ENCODE measurements around the gene KRT38. TPM values are rescaled to one million over a fixed set of nuclear protein-coding genes. Genes with fewer than 3 reads are reported as not detected.

KRT38 gene
- total RNA-seq, 1 donor from 2014 or later, result not detected

- ATAC-seq, result no peak
- intact Hi-C loops (cut with DNase I), result loop anchor here (10.0 kb wide), 1 partner anchor 162 kb away; the partner anchor contains the start of genes KRTAP16-1 and KRTAP29-1
- DNase-seq (ENCODE audit: missing footprints), result no peak
These were observed 26.2 kb upstream of the KRT38 start, which contains the start of gene KRT32 for GRCh38 chr17:41466988-41467387. Gene KRT32 (minus strand): TSS chr17:41467386. CDS start chr17:41467325, 61 bp downstream.

GRCh38 chr17:41464682-41465081 is 23.9 kb upstream of the KRT38 start:
- ATAC-seq (peak; percentile 93), DNase-seq (ENCODE audit: missing footprints) (no peak)
- intact Hi-C loops (cut with DNase I), result loop anchor here (10.0 kb wide), 1 partner anchor 160 kb away; the partner anchor contains the start of genes KRTAP16-1 and KRTAP29-1

GRCh38 chr17:41464173-41464572 is 23.4 kb upstream of the KRT38 start:
- intact Hi-C loops (cut with DNase I), result loop anchor here (10.0 kb wide), 1 partner anchor 159 kb away; the partner anchor contains the start of genes KRTAP16-1 and KRTAP29-1
- no peak for DNase-seq (ENCODE audit: missing footprints)
- no peak for ATAC-seq

- intact Hi-C loops (cut with DNase I), result loop anchor here (10.0 kb wide), 1 partner anchor 159 kb away; the partner anchor contains the start of genes KRTAP16-1 and KRTAP29-1
- ATAC-seq (no peak), DNase-seq (ENCODE audit: missing footprints) (no peak)
These were observed 23.0 kb upstream of the KRT38 start for GRCh38 chr17:41463746-41464145.

GRCh38 chr17:41462705-41463104 is 21.9 kb upstream of the KRT38 start:
- DNase-seq (ENCODE audit: missing footprints) (no peak), ATAC-seq (no peak)
- intact Hi-C loops (cut with DNase I), result loop anchor here (10.0 kb wide), 1 partner anchor 158 kb away; the partner anchor contains the start of genes KRTAP16-1 and KRTAP29-1

- ATAC-seq, result no peak
- DNase-seq (ENCODE audit: missing footprints), result no peak
- intact Hi-C loops (cut with DNase I), result no loop called here
These were observed 16.9 kb upstream of the KRT38 start for GRCh38 chr17:41457676-41458075.

GRCh38 chr17:41456204-41456603 is 15.4 kb upstream of the KRT38 start:
- intact Hi-C loops (cut with DNase I), result no loop called here
- ATAC-seq (no peak), DNase-seq (ENCODE audit: missing footprints) (no peak)

- intact Hi-C loops (cut with DNase I), result no loop called here
- ATAC-seq (no peak), DNase-seq (ENCODE audit: missing footprints) (no peak)
These were observed 14.5 kb upstream of the KRT38 start for GRCh38 chr17:41455236-41455635.

- intact Hi-C loops (cut with DNase I), result no loop called here
- DNase-seq (ENCODE audit: missing footprints) (no peak), ATAC-seq (no peak)
These were observed 12.3 kb upstream of the KRT38 start for GRCh38 chr17:41453066-41453465.

- intact Hi-C loops (cut with DNase I), result no loop called here
- DNase-seq (ENCODE audit: missing footprints) (no peak), ATAC-seq (no peak)
These were observed 11.5 kb upstream of the KRT38 start for GRCh38 chr17:41452281-41452680.

- ATAC-seq, result no peak
- no peak for DNase-seq (ENCODE audit: missing footprints)
- intact Hi-C loops (cut with DNase I), result no loop called here
These were observed 10.5 kb upstream of the KRT38 start for GRCh38 chr17:41451154-41451728.

GRCh38 chr17:41449008-41449407 is 8.2 kb upstream of the KRT38 start:
- intact Hi-C loops (cut with DNase I), result no loop called here
- no peak for ATAC-seq
- no peak for DNase-seq (ENCODE audit: missing footprints)

GRCh38 chr17:41448506-41448905 is 7.7 kb upstream of the KRT38 start:
- no peak for DNase-seq (ENCODE audit: missing footprints)
- ATAC-seq, result no peak
- intact Hi-C loops (cut with DNase I), result no loop called here

- ATAC-seq, result no peak
- intact Hi-C loops (cut with DNase I), result no loop called here
- DNase-seq (ENCODE audit: missing footprints), result no peak
These were observed 6.0 kb upstream of the KRT38 start for GRCh38 chr17:41446806-41447205.

- DNase-seq (ENCODE audit: missing footprints) (no peak), ATAC-seq (no peak)
- intact Hi-C loops (cut with DNase I), result no loop called here
These were observed 3.9 kb upstream of the KRT38 start for GRCh38 chr17:41444640-41445039.

GRCh38 chr17:41444186-41444585 is 3.4 kb upstream of the KRT38 start:
- ATAC-seq, result no peak
- intact Hi-C loops (cut with DNase I), result no loop called here
- DNase-seq (ENCODE audit: missing footprints), result no peak

GRCh38 chr17:41442739-41443138 is 2.0 kb upstream of the KRT38 start:
- DNase-seq (ENCODE audit: missing footprints), result no peak
- no peak for ATAC-seq
- intact Hi-C loops (cut with DNase I), result no loop called here

GRCh38 chr17:41439375-41439774 is 1.4 kb downstream of the KRT38 start:
- ATAC-seq (no peak), DNase-seq (ENCODE audit: missing footprints) (no peak)
- intact Hi-C loops (cut with DNase I), result no loop called here

- DNase-seq (ENCODE audit: missing footprints) (no peak), ATAC-seq (no peak)
- intact Hi-C loops (cut with DNase I), result no loop called here
These were observed 3.0 kb downstream of the KRT38 start for GRCh38 chr17:41437769-41438168.

- no peak for DNase-seq (ENCODE audit: missing footprints)
- no peak for ATAC-seq
- intact Hi-C loops (cut with DNase I), result no loop called here
These were observed 3.5 kb downstream of the KRT38 start for GRCh38 chr17:41437254-41437653.

- intact Hi-C loops (cut with DNase I), result no loop called here
- ATAC-seq, result no peak
- no peak for DNase-seq (ENCODE audit: missing footprints)
These were observed 6.4 kb downstream of the KRT38 start for GRCh38 chr17:41434415-41434814.

Data from Right ventricle myocardium inferior (tissue), 1 donor.